ENCODE measurements around the gene TNRC18. TPM values are rescaled to one million over a fixed set of nuclear protein-coding genes. Genes with fewer than 3 reads are reported as not detected.
A peak's percentile ranks its signal among the peaks of the same experiment; 100 is the strongest.

Gene TNRC18
- total RNA-seq, 1 donor from 2014 or later = 57.2 TPM

DNA sequence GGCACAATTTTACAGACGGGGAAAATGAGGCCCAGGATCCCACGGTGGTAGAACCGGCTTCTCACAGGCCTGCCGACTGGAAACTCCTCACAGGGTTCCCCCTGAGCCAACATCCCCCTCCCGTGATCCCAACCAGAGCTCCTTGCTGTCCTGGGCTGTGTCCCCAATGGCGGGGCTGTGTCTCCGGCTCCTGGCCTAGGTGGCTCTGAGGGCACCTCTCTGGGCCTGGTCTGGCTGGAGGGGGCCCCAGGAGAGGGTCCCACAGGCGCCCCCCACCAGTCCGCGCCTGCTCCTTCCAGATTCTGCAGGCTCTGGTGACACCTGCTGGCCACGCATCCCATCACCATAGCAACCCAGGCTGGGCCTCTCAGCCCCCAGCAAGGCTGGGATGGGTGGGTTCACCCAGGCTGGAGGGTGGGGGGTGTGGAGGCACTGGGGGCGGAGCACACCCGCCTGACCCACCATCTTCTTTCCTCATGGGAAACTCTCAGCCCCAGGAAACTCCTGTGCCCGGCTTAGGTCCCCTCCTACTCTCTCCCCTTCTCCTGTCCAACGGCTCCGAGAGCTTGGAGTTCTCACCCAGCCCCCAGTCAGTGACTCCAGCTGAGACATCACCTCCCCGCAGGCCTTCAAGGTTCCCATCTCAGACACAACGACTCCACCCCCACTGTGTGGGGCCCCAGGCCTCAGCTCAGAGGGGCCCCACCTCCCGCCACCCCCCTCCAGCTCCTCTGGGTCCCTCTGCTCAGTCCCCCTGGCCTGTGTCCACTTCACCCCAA lies 27.1 kb upstream of the TNRC18 start:
- ChIA-PET POLR2A (interaction anchor here (0.6 to 1.4 kb wide), 2 partner anchors 54 to 210 kb away, joined by 3 to 10 read pairs; no protein-coding TSS in a partner anchor), CTCF (interaction anchor here (0.7 to 3.9 kb wide), 8 partner anchors 15 to 657 kb away, joined by 3 to 28 read pairs (median 4); no protein-coding TSS in a partner anchor)
- peak; percentile 31 for DNase-seq
- Mint-ChIP-seq H3K27me3 (peaks cover 2% of the 10 kb centered on the region), H3K4me1 (peaks cover under 1% of the 10 kb centered on the region), H3K27ac (no peak overlapping the region), H3K4me3 (no peak overlapping the region), H3K36me3 (ENCODE audit: low read depth) (no peaks in the 10 kb centered on the region), H3K9me3 (no peaks in the 10 kb centered on the region)
- TF ChIP-seq, protein P1, sequence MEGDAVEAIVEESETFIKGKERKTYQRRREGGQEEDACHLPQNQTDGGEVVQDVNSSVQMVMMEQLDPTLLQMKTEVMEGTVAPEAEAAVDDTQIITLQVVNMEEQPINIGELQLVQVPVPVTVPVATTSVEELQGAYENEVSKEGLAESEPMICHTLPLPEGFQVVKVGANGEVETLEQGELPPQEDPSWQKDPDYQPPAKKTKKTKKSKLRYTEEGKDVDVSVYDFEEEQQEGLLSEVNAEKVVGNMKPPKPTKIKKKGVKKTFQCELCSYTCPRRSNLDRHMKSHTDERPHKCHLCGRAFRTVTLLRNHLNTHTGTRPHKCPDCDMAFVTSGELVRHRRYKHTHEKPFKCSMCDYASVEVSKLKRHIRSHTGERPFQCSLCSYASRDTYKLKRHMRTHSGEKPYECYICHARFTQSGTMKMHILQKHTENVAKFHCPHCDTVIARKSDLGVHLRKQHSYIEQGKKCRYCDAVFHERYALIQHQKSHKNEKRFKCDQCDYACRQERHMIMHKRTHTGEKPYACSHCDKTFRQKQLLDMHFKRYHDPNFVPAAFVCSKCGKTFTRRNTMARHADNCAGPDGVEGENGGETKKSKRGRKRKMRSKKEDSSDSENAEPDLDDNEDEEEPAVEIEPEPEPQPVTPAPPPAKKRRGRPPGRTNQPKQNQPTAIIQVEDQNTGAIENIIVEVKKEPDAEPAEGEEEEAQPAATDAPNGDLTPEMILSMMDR (IDR thresholded peaks at IDR 0.05) = no peak
- intact Hi-C loops (cut with micrococcal nuclease) = loop anchor here (1.0 kb wide), 4 partner anchors 53 to 310 kb away; no protein-coding TSS in a partner anchor
- peak; percentile 75 for ATAC-seq (ENCODE audit: low read depth)

- CTCF ChIA-PET = interaction anchor here (3.9 kb wide), 1 partner anchor 208 kb away, joined by 28 read pairs; no protein-coding TSS in a partner anchor
- H3K36me3 Mint-ChIP-seq (ENCODE audit: low read depth) = no peaks in the 10 kb centered on the region
- no peaks in the 10 kb centered on the region for H3K9me3 Mint-ChIP-seq
- H3K4me1 Mint-ChIP-seq = no peaks in the 10 kb centered on the region
- no peaks in the 10 kb centered on the region for H3K27me3 Mint-ChIP-seq
- no peak overlapping the region for H3K4me3 Mint-ChIP-seq
- no peak overlapping the region for H3K27ac Mint-ChIP-seq
- intact Hi-C loops (cut with micrococcal nuclease) = no loop called here
- TF ChIP-seq, protein P1 (IDR thresholded peaks at IDR 0.05) = no peak
- DNase-seq (no peak), ATAC-seq (ENCODE audit: low read depth) (no peak)
- POLR2A ChIA-PET = no interaction called here
Observed at GRCh38 chr7:5448378-5449037, 24.9 kb upstream of the TNRC18 start.

DNA sequence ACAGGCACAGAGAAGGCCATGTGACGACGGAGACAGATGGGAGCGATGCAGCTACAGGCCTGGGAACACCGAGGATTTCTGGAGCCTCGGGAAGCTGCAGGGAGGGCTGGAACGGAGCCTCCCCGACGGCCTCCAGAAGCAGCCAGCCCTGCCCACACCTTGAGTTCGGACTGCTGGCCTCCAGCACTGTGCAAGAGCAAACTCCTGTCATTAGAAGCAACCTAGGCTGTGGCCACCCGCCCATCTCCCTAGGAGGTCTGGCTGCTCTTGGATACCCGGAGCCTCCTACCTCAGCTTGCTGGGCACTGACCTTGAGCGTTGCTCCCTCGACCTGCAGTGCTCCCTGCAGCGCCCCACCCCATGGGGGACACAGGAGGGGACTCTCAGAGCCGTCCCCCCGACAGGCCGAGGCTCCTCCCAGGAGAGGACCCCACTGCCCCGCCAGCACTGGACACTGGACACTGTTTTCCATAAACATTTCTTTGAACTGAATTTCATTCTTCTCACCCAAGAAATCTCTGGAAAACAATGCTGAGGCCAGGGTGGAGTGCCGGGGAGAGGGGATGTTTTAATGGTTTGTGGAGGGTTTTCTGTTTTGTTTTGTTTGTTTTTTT lies 22.5 kb upstream of the TNRC18 start:
- ChIA-PET CTCF (no interaction called here), POLR2A (no interaction called here)
- intact Hi-C loops (cut with micrococcal nuclease) = no loop called here
- Mint-ChIP-seq H3K27me3 (no peaks in the 10 kb centered on the region), H3K4me3 (no peak overlapping the region), H3K36me3 (ENCODE audit: low read depth) (no peaks in the 10 kb centered on the region), H3K27ac (no peak overlapping the region), H3K4me1 (no peaks in the 10 kb centered on the region), H3K9me3 (no peaks in the 10 kb centered on the region)
- ATAC-seq (ENCODE audit: low read depth) = no peak
- TF ChIP-seq, protein P1 (IDR thresholded peaks at IDR 0.05) = no peak
- no peak for DNase-seq

GRCh38 chr7:5443678-5444077 lies 20.0 kb upstream of the TNRC18 start:
- H3K36me3 Mint-ChIP-seq (ENCODE audit: low read depth) = no peaks in the 10 kb centered on the region
- H3K27me3 Mint-ChIP-seq = no peaks in the 10 kb centered on the region
- POLR2A ChIA-PET = no interaction called here
- intact Hi-C loops (cut with micrococcal nuclease) = no loop called here
- H3K27ac Mint-ChIP-seq = no peak overlapping the region
- no peaks in the 10 kb centered on the region for H3K4me1 Mint-ChIP-seq
- CTCF ChIA-PET = no interaction called here
- TF ChIP-seq, protein P1 (IDR thresholded peaks at IDR 0.05) = no peak
- DNase-seq (no peak), ATAC-seq (ENCODE audit: low read depth) (no peak)
- no peak overlapping the region for H3K4me3 Mint-ChIP-seq
- no peaks in the 10 kb centered on the region for H3K9me3 Mint-ChIP-seq

Measured in activated B cell treated with CpG ODN at 0.5 μM for 24 hours (primary cell).